SH-SY5Y (cell line): ENCODE measurements around the gene CHKA.

ENCODE experiments used
- GATA2 ChIP-seq: IDR thresholded peaks from 2 replicates; pipeline ENCODE4 v1.6.1; 2011; ENCODE audit warnings: mild to moderate bottlenecking, low read depth, low read length
- GATA3 ChIP-seq: IDR thresholded peaks from 2 replicates; pipeline ENCODE4 v1.6.1; 2011; ENCODE audit warnings: low read depth, mild to moderate bottlenecking, low read length, moderate library complexity

- TF ChIP-seq GATA3 (no peak), GATA2 (no peak)
Measured at GRCh38 chr11:68031144-68031464, 90.1 kb downstream of the CHKA start.
